ENCODE measurements around the gene MDK.
A peak's percentile ranks its signal among the peaks of the same experiment; 100 is the strongest.

DNA sequence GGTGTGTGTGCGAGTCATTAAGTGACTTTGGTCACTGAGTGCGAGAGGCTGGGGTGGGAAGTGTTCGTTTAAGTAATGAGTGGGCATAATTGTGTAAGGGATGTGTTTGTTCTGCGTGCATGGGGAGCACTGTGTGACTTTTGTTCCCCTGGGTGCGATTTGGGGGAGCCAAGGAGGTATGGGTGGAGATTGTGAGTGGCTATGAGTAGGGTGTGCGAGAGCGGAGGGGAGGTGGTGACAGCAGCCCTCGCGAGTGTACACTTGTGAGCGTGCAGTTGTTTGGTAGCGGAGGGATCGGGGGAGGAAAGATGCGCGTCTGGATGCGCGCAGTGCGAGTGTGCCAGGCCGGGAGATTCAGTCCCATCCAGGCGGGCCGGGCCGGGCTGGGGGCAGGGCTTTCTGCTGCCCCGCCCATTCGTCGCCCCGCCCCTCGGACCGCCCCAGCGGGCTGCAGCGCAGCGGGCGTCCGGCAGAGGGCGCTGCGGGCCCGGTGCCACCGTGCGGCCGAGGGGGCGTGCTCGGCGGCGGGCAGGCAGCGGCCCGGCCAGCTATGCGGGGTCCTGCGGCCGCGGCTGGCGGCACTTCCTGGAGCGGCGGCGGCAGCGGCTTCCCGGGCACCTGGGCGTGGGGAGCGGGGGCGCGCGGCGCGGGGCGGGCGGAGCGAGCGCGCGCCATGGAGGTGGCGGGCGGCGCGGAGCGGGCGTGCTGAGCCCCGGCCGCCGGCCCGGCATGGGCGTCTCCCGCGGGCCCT, 34.4 kb upstream of the MDK start, which contains the start of gene DGKZ:
- TF ChIP-seq, protein P1, sequence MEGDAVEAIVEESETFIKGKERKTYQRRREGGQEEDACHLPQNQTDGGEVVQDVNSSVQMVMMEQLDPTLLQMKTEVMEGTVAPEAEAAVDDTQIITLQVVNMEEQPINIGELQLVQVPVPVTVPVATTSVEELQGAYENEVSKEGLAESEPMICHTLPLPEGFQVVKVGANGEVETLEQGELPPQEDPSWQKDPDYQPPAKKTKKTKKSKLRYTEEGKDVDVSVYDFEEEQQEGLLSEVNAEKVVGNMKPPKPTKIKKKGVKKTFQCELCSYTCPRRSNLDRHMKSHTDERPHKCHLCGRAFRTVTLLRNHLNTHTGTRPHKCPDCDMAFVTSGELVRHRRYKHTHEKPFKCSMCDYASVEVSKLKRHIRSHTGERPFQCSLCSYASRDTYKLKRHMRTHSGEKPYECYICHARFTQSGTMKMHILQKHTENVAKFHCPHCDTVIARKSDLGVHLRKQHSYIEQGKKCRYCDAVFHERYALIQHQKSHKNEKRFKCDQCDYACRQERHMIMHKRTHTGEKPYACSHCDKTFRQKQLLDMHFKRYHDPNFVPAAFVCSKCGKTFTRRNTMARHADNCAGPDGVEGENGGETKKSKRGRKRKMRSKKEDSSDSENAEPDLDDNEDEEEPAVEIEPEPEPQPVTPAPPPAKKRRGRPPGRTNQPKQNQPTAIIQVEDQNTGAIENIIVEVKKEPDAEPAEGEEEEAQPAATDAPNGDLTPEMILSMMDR (IDR thresholded peaks at IDR 0.05) = peak; percentile 64
- TF ChIP-seq EZH2phosphoT487 (IDR thresholded peaks at IDR 0.05) = no peak
- TF ChIP-seq EZH2 (IDR thresholded peaks at IDR 0.05) = no peak
